Activated CD4-positive, alpha-beta T cell treated with anti-CD3 and anti-CD28 coated beads for 36 hours (primary cell): ENCODE data around the gene LYRM1. TPM values are rescaled to one million over a fixed set of nuclear protein-coding genes. Genes with fewer than 3 reads are reported as not detected.
"Not testable (repeated sequence)": the region's sequence is repeated elsewhere in the genome, so short reads cannot be mapped to it uniquely, and the experiment has no call there.

Experiments
- ATAC-seq: fragments of 200-7000 bp; cut with Tn5 transposase; one replicate; pipeline ENCODE4 v1.10.0; 2021; ENCODE audit warnings: mild to moderate bottlenecking, moderate library complexity
- CTCF ChIA-PET: fragments of 350-600 bp; sonication (Branson Sonifier 250); formaldehyde crosslinking; loops from one replicate; lab custom pipeline; 2021; ENCODE audit warnings: antibody characterized with exemption; lab: Charles Lee
- POLR2A ChIA-PET: fragments of 350-600 bp; sonication (Branson Sonifier 250); formaldehyde crosslinking; loops from one replicate; lab custom pipeline; 2021; ENCODE audit warnings: antibody characterized with exemption, inconsistent platforms; lab: Charles Lee
- DNase-seq: peaks from one replicate; pipeline ENCODE4 v3.0.0-alpha.2; 2020
- H3K27ac Mint-ChIP-seq: one replicate; pipeline ENCODE4 v1.8.0; 2021; ENCODE audit warnings: mixed read lengths
- H3K27me3 Mint-ChIP-seq: one replicate; pipeline ENCODE4 v1.8.0; 2021; ENCODE audit warnings: mixed read lengths
- H3K36me3 Mint-ChIP-seq: one replicate; pipeline ENCODE4 v1.8.0; 2021; ENCODE audit warnings: low read depth, mixed read lengths
- H3K4me1 Mint-ChIP-seq: one replicate; pipeline ENCODE4 v1.8.0; 2021; ENCODE audit warnings: mixed read lengths
- H3K4me3 Mint-ChIP-seq: one replicate; pipeline ENCODE4 v1.8.0; 2021; ENCODE audit warnings: mild to moderate bottlenecking, moderate library complexity, mixed read lengths
- H3K9me3 Mint-ChIP-seq: one replicate; pipeline ENCODE4 v1.8.0; 2021; ENCODE audit warnings: low read depth, mixed read lengths
- intact Hi-C, 2 experiments: fragments of 100-400 bp; cut with DNase I in 1 of 2; cut with micrococcal nuclease in 1 of 2; formaldehyde crosslinking; loops; one replicate each; pipeline versions ENCODE4 v1.14.2 to v1.15.1; 2022 to 2024; cut with DNase I, micrococcal nuclease
- total RNA-seq, 2 experiments: library from RNA; stranded (reverse); gene quantifications; one replicate each; pipeline ENCODE4 v1.2.3, GENCODE V29; 2021

Gene LYRM1
- total RNA-seq, 2 experiments from 2014 or later: 24.7 to 29.5 TPM

DNA sequence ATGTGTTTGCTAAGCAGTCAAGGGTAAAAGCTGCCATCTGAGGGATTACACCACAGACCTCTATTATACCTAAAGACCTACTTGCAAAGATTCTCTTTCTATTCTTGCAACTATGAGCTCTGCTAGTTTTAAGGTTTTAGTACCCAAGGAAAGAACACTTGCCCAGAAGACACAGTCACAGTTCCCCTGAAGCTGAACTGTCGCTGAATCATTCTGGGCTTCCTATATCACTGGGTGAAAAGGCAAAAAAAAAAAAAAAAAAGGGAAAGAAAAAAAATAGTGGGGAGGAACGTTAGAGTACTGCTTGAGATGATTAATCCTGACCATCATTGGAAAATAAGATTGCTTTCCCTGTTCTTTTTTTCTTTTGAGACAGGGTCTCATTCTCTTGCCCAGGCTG, 37.9 kb downstream of the LYRM1 start:
- Mint-ChIP-seq H3K4me1 (peaks cover 36% of the 10 kb centered on the region), H3K27ac (peak overlapping the region; percentile 72), H3K4me3 (no peak overlapping the region), H3K27me3 (peaks cover 1% of the 10 kb centered on the region), H3K9me3 (no peaks in the 10 kb centered on the region), H3K36me3 (no peaks in the 10 kb centered on the region)
- intact Hi-C loops: loop anchor here (1.0 to 2.0 kb wide), 4 partner anchors 28 to 64 kb away; partner anchors contain the start of genes DCUN1D3 (in 1 of the 2) and LYRM1 (in 1 of the 2)
- ChIA-PET CTCF (interaction anchor here (0.6 to 1.9 kb wide), 4 partner anchors 18 to 1725 kb away, joined by 3 to 5 read pairs (median 3); no protein-coding TSS in a partner anchor), POLR2A (interaction anchor here (0.6 to 1.3 kb wide), 4 partner anchors 17 to 64 kb away, joined by 3 to 8 read pairs (median 6); partner anchors contain the start of genes DCUN1D3 and LYRM1)
- DNase-seq (peak; percentile 48), ATAC-seq (peak; percentile 89)

DNA sequence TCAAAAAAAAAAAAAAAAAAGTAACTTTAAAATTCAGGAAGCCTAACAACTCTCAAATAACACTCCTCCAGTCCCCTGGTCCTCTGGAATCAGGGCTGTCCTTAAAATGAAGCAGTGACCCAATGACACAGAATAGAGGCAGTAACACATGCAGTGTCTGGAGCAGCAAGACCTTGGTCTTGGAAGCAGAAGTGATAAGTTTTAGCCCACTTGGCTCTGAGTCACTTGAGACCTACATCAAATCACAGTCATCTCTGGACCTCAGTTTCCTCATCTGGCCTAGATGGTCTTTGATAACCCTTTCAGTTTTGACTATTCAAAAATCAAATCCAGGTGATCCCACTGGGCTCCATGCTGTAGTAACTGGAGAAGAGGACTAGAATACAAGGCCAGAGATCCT, 39.0 kb downstream of the LYRM1 start:
- no peak for ATAC-seq
- no peak overlapping the region for H3K4me3 Mint-ChIP-seq
- intact Hi-C loops: loop anchor here (2.0 to 5.0 kb wide), 4 partner anchors 29 to 363 kb away; partner anchors contain the start of gene THUMPD1 (in 1 of the 2)
- H3K36me3 Mint-ChIP-seq: no peaks in the 10 kb centered on the region
- H3K27me3 Mint-ChIP-seq: peaks cover 1% of the 10 kb centered on the region
- H3K27ac Mint-ChIP-seq: no peak overlapping the region
- POLR2A ChIA-PET: interaction anchor here (0.6 kb wide), 1 partner anchor 28 kb away, joined by 10 read pairs; no protein-coding TSS in a partner anchor
- DNase-seq: no peak
- CTCF ChIA-PET: no interaction called here
- no peaks in the 10 kb centered on the region for H3K9me3 Mint-ChIP-seq
- peaks cover 46% of the 10 kb centered on the region for H3K4me1 Mint-ChIP-seq

DNA sequence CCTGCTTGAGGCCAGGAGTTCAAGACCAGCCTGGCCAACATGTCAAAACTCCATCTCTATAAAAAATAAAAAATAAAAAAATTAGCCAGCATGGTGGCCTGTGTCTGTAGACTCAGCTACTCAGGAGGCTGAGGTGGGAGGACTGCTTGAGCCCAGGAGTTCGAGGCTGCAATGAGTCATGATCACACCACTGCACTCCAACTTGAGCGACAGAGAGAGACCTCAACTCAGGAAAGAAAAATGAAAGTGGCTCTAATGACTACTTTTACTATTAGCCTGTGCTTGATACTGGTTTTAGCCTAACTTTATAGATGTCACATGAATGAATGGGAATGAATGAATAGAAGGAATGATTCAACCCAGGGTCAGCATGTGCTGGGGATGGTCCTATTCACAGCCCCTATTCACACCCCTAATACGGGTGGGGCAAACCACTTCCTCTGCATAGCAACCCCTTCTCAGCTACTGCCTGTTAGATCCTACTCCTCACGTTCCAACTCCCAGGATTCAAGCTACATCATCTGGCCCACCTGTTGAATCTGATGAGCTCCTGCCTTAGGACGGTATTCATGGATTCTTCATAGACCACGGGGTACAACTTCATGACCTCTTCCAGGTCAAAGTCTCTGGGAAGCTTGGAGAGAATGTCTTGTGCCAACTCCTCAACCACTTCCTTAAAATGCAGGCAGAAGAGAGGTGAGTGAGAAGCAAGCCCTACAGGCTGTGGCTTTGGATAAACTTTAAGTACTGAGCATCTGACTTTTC, 40.5 kb downstream of the LYRM1 start:
- CTCF ChIA-PET: interaction anchor here (1.0 kb wide), 1 partner anchor 1034 kb away, joined by 3 read pairs; no protein-coding TSS in a partner anchor
- POLR2A ChIA-PET: no interaction called here
- DNase-seq (peak; percentile 50), ATAC-seq (peak; percentile 28)
- Mint-ChIP-seq H3K36me3 (no peaks in the 10 kb centered on the region), H3K4me1 (peaks cover 54% of the 10 kb centered on the region), H3K27me3 (peaks cover 1% of the 10 kb centered on the region), H3K9me3 (no peaks in the 10 kb centered on the region), H3K4me3 (no peak overlapping the region), H3K27ac (peak overlapping the region; percentile 47)
- intact Hi-C loops: loop anchor here in 1 of 2 experiments (5.0 kb wide), 2 partner anchors 199 to 361 kb away; partner anchors contain the start of gene THUMPD1

DNA sequence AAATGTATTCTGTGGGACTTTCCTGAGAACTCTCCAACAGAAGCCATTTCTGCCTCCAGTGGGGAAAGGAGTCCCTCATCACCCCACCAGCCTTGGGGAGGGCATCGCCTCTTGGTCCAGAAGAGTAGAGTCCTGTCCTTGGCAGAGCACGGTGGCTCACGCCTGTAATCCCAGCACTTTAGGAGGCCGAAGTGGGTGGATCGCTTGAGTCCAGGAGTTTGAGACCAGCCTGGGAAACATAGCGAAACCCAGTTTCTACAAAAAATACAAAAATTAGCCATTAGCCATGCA, 41.0 kb downstream of the LYRM1 start:
- Mint-ChIP-seq H3K9me3 (no peaks in the 10 kb centered on the region), H3K36me3 (no peaks in the 10 kb centered on the region), H3K4me1 (peaks cover 54% of the 10 kb centered on the region), H3K27ac (no peak overlapping the region), H3K27me3 (peaks cover 1% of the 10 kb centered on the region), H3K4me3 (no peak overlapping the region)
- POLR2A ChIA-PET: no interaction called here
- intact Hi-C loops: loop anchor here in 1 of 2 experiments (5.0 kb wide), 2 partner anchors 199 to 361 kb away; partner anchors contain the start of gene THUMPD1
- CTCF ChIA-PET: no interaction called here
- ATAC-seq: no peak
- DNase-seq: no peak

DNA sequence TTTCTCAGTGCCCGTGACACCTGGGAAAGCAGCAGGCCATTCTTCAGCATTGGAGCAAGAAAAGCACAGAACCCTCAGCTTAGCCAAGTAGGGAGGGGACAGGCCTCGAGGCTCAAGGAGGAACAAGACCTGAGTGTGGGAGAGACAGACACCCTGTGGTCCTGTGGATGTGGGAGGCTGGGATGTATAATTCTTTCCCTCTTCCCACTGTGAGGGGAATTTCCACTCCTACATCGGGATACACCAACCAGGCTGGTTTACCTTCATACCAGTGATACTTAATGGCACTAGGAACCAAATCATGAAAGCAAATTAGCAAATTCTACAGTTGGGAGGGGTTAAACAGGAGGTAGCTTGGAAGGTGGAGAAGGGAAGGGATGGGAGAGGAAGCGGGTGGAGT, 41.7 kb downstream of the LYRM1 start:
- Mint-ChIP-seq H3K27ac (no peak overlapping the region), H3K9me3 (no peaks in the 10 kb centered on the region), H3K27me3 (no peaks in the 10 kb centered on the region), H3K4me1 (peaks cover 54% of the 10 kb centered on the region), H3K4me3 (no peak overlapping the region), H3K36me3 (no peaks in the 10 kb centered on the region)
- no peak for ATAC-seq
- intact Hi-C loops: loop anchor here in 1 of 2 experiments (5.0 kb wide), 2 partner anchors 200 to 360 kb away; partner anchors contain the start of gene THUMPD1
- DNase-seq: no peak
- ChIA-PET POLR2A (no interaction called here), CTCF (interaction anchor here (2.6 kb wide), 1 partner anchor 93 kb away, joined by 8 read pairs; no protein-coding TSS in a partner anchor)

GRCh38 chr16:20944861-20945574, 44.4 kb downstream of the LYRM1 start:
- Mint-ChIP-seq H3K36me3 (no peaks in the 10 kb centered on the region), H3K27me3 (no peaks in the 10 kb centered on the region), H3K9me3 (no peaks in the 10 kb centered on the region), H3K27ac (peak overlapping the region; percentile 55), H3K4me3 (no peak overlapping the region), H3K4me1 (peaks cover 33% of the 10 kb centered on the region)
- intact Hi-C loops: loop anchor here (1.0 to 5.0 kb wide), 5 partner anchors 34 to 357 kb away; partner anchors contain the start of genes DCUN1D3 (in 1 of the 2), LYRM1 (in 1 of the 2) and THUMPD1 (in 1 of the 2)
- POLR2A ChIA-PET: no interaction called here
- CTCF ChIA-PET: no interaction called here
- peak; percentile 78 for DNase-seq
- ATAC-seq: peak; percentile 78

DNA sequence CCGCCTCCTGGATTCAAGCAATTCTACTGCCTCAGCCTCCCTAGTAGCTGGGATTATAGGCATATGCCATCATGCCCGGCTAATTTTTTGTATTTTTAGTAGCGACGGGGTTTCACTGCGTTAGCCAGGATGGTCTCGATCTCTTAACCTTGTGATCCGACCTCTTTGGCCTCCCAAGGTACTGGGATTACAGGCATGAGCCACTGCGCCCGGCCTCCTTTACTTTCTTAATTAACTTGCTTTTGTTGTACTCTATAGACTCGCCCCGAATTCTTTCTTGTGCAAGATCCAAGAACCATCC, 45.0 kb downstream of the LYRM1 start:
- DNase-seq, H3K27me3 Mint-ChIP-seq, H3K9me3 Mint-ChIP-seq, CTCF ChIA-PET, ATAC-seq, H3K4me3 Mint-ChIP-seq, POLR2A ChIA-PET, H3K36me3 Mint-ChIP-seq: not testable (repeated sequence)
- H3K27ac Mint-ChIP-seq: peak overlapping the region; percentile 65
- intact Hi-C loops: loop anchor here (1.0 to 2.0 kb wide), 3 partner anchors 35 to 95 kb away; partner anchors contain the start of genes DCUN1D3 (in 1 of the 2) and LYRM1 (in 1 of the 2)
- H3K4me1 Mint-ChIP-seq: peaks cover 33% of the 10 kb centered on the region

- CTCF ChIA-PET: no interaction called here
These were observed 45.6 kb downstream of the LYRM1 start for GRCh38 chr16:20946015-20946629.

GRCh38 chr16:20948444-20948843, 47.9 kb downstream of the LYRM1 start:
- POLR2A ChIA-PET: no interaction called here
- H3K4me1 Mint-ChIP-seq: peaks cover 18% of the 10 kb centered on the region
- no peaks in the 10 kb centered on the region for H3K9me3 Mint-ChIP-seq
- H3K4me3 Mint-ChIP-seq: no peak overlapping the region
- H3K27ac Mint-ChIP-seq: no peak overlapping the region
- no peak for ATAC-seq
- intact Hi-C loops: no loop called here
- CTCF ChIA-PET: interaction anchor here (0.9 kb wide), 1 partner anchor 142 kb away, joined by 3 read pairs; the partner anchor contains the start of genes ERI2 and REXO5
- no peak for DNase-seq
- peaks cover 4% of the 10 kb centered on the region for H3K27me3 Mint-ChIP-seq
- H3K36me3 Mint-ChIP-seq: no peaks in the 10 kb centered on the region

More at GRCh38 chr16:20946015-20946629, 45.6 kb downstream of the LYRM1 start:
- Mint-ChIP-seq H3K4me1 (peaks cover 30% of the 10 kb centered on the region), H3K27ac (peak overlapping the region; percentile 65), H3K27me3 (peaks cover 3% of the 10 kb centered on the region), H3K4me3 (no peak overlapping the region), H3K36me3 (no peaks in the 10 kb centered on the region), H3K9me3 (no peaks in the 10 kb centered on the region)
- DNase-seq (no peak), ATAC-seq (no peak)
- POLR2A ChIA-PET: no interaction called here
- intact Hi-C loops: no loop called here

- Mint-ChIP-seq H3K27ac (no peak overlapping the region), H3K4me3 (no peak overlapping the region), H3K27me3 (peaks cover 4% of the 10 kb centered on the region), H3K4me1 (peaks cover 7% of the 10 kb centered on the region), H3K36me3 (no peaks in the 10 kb centered on the region), H3K9me3 (no peaks in the 10 kb centered on the region)
- CTCF ChIA-PET: interaction anchor here (1.0 kb wide), 1 partner anchor 99 kb away, joined by 3 read pairs; no protein-coding TSS in a partner anchor
- DNase-seq: no peak
- POLR2A ChIA-PET: no interaction called here
- intact Hi-C loops: no loop called here
- ATAC-seq: no peak
These were observed 49.1 kb downstream of the LYRM1 start for GRCh38 chr16:20949660-20950059.

- Mint-ChIP-seq H3K4me1 (peaks cover under 1% of the 10 kb centered on the region), H3K27me3 (peaks cover 4% of the 10 kb centered on the region), H3K27ac (no peak overlapping the region), H3K9me3 (no peaks in the 10 kb centered on the region), H3K4me3 (no peak overlapping the region), H3K36me3 (no peaks in the 10 kb centered on the region)
- CTCF ChIA-PET: interaction anchor here (0.9 to 1.0 kb wide), 2 partner anchors 17 to 100 kb away, joined by 3 read pairs; no protein-coding TSS in a partner anchor
- ATAC-seq (no peak), DNase-seq (no peak)
- POLR2A ChIA-PET: no interaction called here
- intact Hi-C loops: no loop called here
These were observed 49.7 kb downstream of the LYRM1 start for GRCh38 chr16:20950294-20950693.
